Measurements from ENCODE around the gene THSD7B.
"Not testable (repeated sequence)": the region's sequence is repeated elsewhere in the genome, so short reads cannot be mapped to it uniquely, and the experiment has no call there.

THSD7B gene

GRCh38 chr2:137535897-137536296 lies 770.6 kb downstream of the THSD7B start:
- no peak for DNase-seq (ENCODE audit: low read depth in 2 of 2)

GRCh38 chr2:137539336-137539735 lies 774.0 kb downstream of the THSD7B start:
- DNase-seq (ENCODE audit: low read depth in 2 of 2), result no peak

GRCh38 chr2:137547842-137548241 lies 782.5 kb downstream of the THSD7B start:
- no peak for DNase-seq (ENCODE audit: low read depth in 2 of 2)

GRCh38 chr2:137566387-137566786 lies 801.0 kb downstream of the THSD7B start:
- DNase-seq (ENCODE audit: low read depth in 2 of 2), result no peak

GRCh38 chr2:137570484-137570883 lies 805.1 kb downstream of the THSD7B start:
- DNase-seq (ENCODE audit: low read depth in 2 of 2), result no peak

- DNase-seq (ENCODE audit: low read depth in 2 of 2), result not testable (repeated sequence)
Measured at GRCh38 chr2:137587834-137588233, 822.5 kb downstream of the THSD7B start.

GRCh38 chr2:137588578-137588977 lies 823.2 kb downstream of the THSD7B start:
- DNase-seq (ENCODE audit: low read depth in 2 of 2), result not testable (repeated sequence)

GRCh38 chr2:137590102-137590501 lies 824.8 kb downstream of the THSD7B start:
- no peak for DNase-seq (ENCODE audit: low read depth in 2 of 2)

GRCh38 chr2:137607722-137608318 lies 842.5 kb downstream of the THSD7B start:
- no peak for DNase-seq (ENCODE audit: low read depth in 2 of 2)

GRCh38 chr2:137638932-137639331 lies 873.6 kb downstream of the THSD7B start:
- no peak for DNase-seq (ENCODE audit: low read depth in 2 of 2)

GRCh38 chr2:137644731-137645130 lies 879.4 kb downstream of the THSD7B start:
- DNase-seq (ENCODE audit: low read depth in 2 of 2), result no peak

GRCh38 chr2:137654046-137654445 lies 888.7 kb downstream of the THSD7B start:
- DNase-seq (ENCODE audit: low read depth in 2 of 2), result no peak

GRCh38 chr2:137655814-137656213 lies 890.5 kb downstream of the THSD7B start:
- no peak for DNase-seq (ENCODE audit: low read depth in 2 of 2)

GRCh38 chr2:137658433-137658832 lies 893.1 kb downstream of the THSD7B start:
- no peak for DNase-seq (ENCODE audit: low read depth in 2 of 2)

GRCh38 chr2:137659616-137660015 lies 894.3 kb downstream of the THSD7B start:
- DNase-seq (ENCODE audit: low read depth in 2 of 2), result no peak

GRCh38 chr2:137670111-137670510 lies 904.8 kb downstream of the THSD7B start:
- no peak for DNase-seq (ENCODE audit: low read depth in 2 of 2)

- no peak for DNase-seq (ENCODE audit: low read depth in 2 of 2)
Measured at GRCh38 chr2:137672989-137673552, 907.7 kb downstream of the THSD7B start.

- no peak for DNase-seq (ENCODE audit: low read depth in 2 of 2)
Measured at GRCh38 chr2:137674991-137675390, 909.6 kb downstream of the THSD7B start.

- DNase-seq (ENCODE audit: low read depth in 2 of 2), result no peak
Measured at GRCh38 chr2:137675584-137676327, 910.4 kb downstream of the THSD7B start.

- DNase-seq (ENCODE audit: low read depth in 2 of 2), result no peak
Measured at GRCh38 chr2:137676346-137676745, 911.0 kb downstream of the THSD7B start.

GRCh38 chr2:137677466-137677865 lies 912.1 kb downstream of the THSD7B start:
- no peak for DNase-seq (ENCODE audit: low read depth in 2 of 2)

GRCh38 chr2:137689549-137689948 lies 924.2 kb downstream of the THSD7B start:
- DNase-seq (ENCODE audit: low read depth in 2 of 2), result no peak

- no peak for DNase-seq (ENCODE audit: low read depth in 2 of 2)
Measured at GRCh38 chr2:137693534-137693933, 928.2 kb downstream of the THSD7B start.

Data from stimulated activated CD8-positive, alpha-beta memory T cell treated with anti-CD3 and anti-CD28 coated beads, Interleukin-15, amount 100 ng/mL, for 48 hours (primary cell).